Neural cell (in vitro differentiated cells): ENCODE data around the gene CBR4. TPM values are rescaled to one million over a fixed set of nuclear protein-coding genes. Genes with fewer than 3 reads are reported as not detected.

Experiments
- H2AFZ ChIP-seq: fragments of 200-600, 300-800 bp; sonication (generic), shearing (Covaris generic); 2 replicates; pipeline ENCODE4 v1.6.0; 2014; ENCODE audit warnings: low read depth, mild to moderate bottlenecking, antibody characterized with exemption, low read length, moderate library complexity
- H3F3A ChIP-seq: fragments of 200-600 bp; shearing (Covaris generic); 2 replicates; pipeline ENCODE4 v1.6.1; 2016; ENCODE audit warnings: mild to moderate bottlenecking, moderate library complexity, mixed read lengths, antibody characterized with exemption, low read length; ENCODE audit not compliant: insufficient read depth, poor library complexity, severe bottlenecking
- H3K27ac ChIP-seq: fragments of 200-600, 300-800 bp; sonication (generic), shearing (Covaris generic); 2 replicates; pipeline ENCODE4 v1.5.1; 2014; ENCODE audit warnings: mild to moderate bottlenecking, low read length, moderate library complexity
- H3K27me3 ChIP-seq: fragments of 300-800, 200-600 bp; sonication (generic), shearing (Covaris generic); 2 replicates; pipeline ENCODE4 v1.6.0; 2014; ENCODE audit warnings: mild to moderate bottlenecking, low read depth, low read length, moderate library complexity; ENCODE audit not compliant: insufficient read depth
- H3K36me3 ChIP-seq: fragments of 300-800, 200-600 bp; sonication (generic), shearing (Covaris generic); 2 replicates; pipeline ENCODE4 v1.5.1; 2014; ENCODE audit warnings: mild to moderate bottlenecking, antibody characterized with exemption, low read length, moderate library complexity; ENCODE audit not compliant: insufficient read depth
- H3K4me2 ChIP-seq: fragments of 300-800, 200-600 bp; sonication (generic), shearing (Covaris generic); 2 replicates; pipeline ENCODE4 v1.6.0; 2014; ENCODE audit warnings: mild to moderate bottlenecking, low read length
- H3K4me3 ChIP-seq: fragments of 300-800, 200-600 bp; sonication (generic), shearing (Covaris generic); 2 replicates; pipeline ENCODE4 v1.5.1; 2014; ENCODE audit warnings: mild to moderate bottlenecking, low read length, moderate library complexity
- H3K79me2 ChIP-seq: fragments of 200-600 bp; shearing (Covaris generic); replicated peaks from 2 replicates; pipeline ENCODE4 v1.6.0; 2014; ENCODE audit warnings: mild to moderate bottlenecking, low read length, moderate library complexity; ENCODE audit not compliant: insufficient read depth
- H3K9ac ChIP-seq: fragments of 300-800, 200-600 bp; sonication (generic), shearing (Covaris generic); 2 replicates; pipeline ENCODE4 v1.6.1; 2016; ENCODE audit warnings: mild to moderate bottlenecking, low read length, mixed read lengths
- H3K9me2 ChIP-seq: fragments of 200-600 bp; shearing (Covaris generic); 2 replicates; pipeline ENCODE4 v1.6.1; 2016; ENCODE audit warnings: mild to moderate bottlenecking, low read length, mixed read lengths; ENCODE audit not compliant: insufficient read depth
- H3K9me3 ChIP-seq: fragments of 200-600, 300-800 bp; sonication (generic), shearing (Covaris generic); 2 replicates; pipeline ENCODE4 v1.6.1; 2016; ENCODE audit warnings: mild to moderate bottlenecking, mixed run types, low read length, moderate library complexity, mixed read lengths
- H4K20me1 ChIP-seq: fragments of 200-600 bp; shearing (Covaris generic); 2 replicates; pipeline ENCODE4 v1.6.1; 2016; ENCODE audit warnings: mild to moderate bottlenecking, mixed run types; ENCODE audit not compliant: insufficient read depth
- CTCF ChIP-seq: fragments of 450-650 bp; IDR thresholded peaks from 2 replicates; pipeline ENCODE4 v1.5.1; 2014; ENCODE audit warnings: antibody characterized with exemption, mild to moderate bottlenecking, moderate library complexity; ENCODE audit not compliant: poor library complexity, severe bottlenecking
- EP300 ChIP-seq: fragments of 450-650 bp; conservative IDR thresholded peaks from 2 replicates; pipeline ENCODE4 v1.6.1; 2014; ENCODE audit warnings: antibody characterized with exemption, mild to moderate bottlenecking, moderate library complexity; ENCODE audit not compliant: poor library complexity, severe bottlenecking
- EZH2 ChIP-seq: fragments of 200-600, 300-800 bp; shearing (Covaris generic), sonication (generic); IDR thresholded peaks from 2 replicates; pipeline ENCODE4 v1.6.1; 2014; ENCODE audit warnings: antibody characterized with exemption, low read length, borderline replicate concordance, mild to moderate bottlenecking; ENCODE audit not compliant: insufficient read depth, poor library complexity, severe bottlenecking
- MXI1 ChIP-seq: fragments of 450-650 bp; conservative IDR thresholded peaks from 2 replicates; pipeline ENCODE4 v1.6.1; 2014; ENCODE audit warnings: antibody characterized with exemption, mild to moderate bottlenecking; ENCODE audit not compliant: poor library complexity, severe bottlenecking
- POLR2AphosphoS5 ChIP-seq: IDR thresholded peaks from 2 replicates; pipeline ENCODE4 v1.6.1; 2012
- RAD21 ChIP-seq: fragments of 450-650 bp; conservative IDR thresholded peaks from 2 replicates; pipeline ENCODE4 v1.6.1; 2014; ENCODE audit warnings: antibody characterized with exemption, mild to moderate bottlenecking, moderate library complexity
- SMC3 ChIP-seq: fragments of 450-650 bp; conservative IDR thresholded peaks from 2 replicates; pipeline ENCODE4 v1.6.1; 2014; ENCODE audit warnings: antibody characterized with exemption, mild to moderate bottlenecking, moderate library complexity; ENCODE audit not compliant: poor library complexity
- TAF1 ChIP-seq: IDR thresholded peaks from 2 replicates; pipeline ENCODE4 v1.6.1; 2012; ENCODE audit warnings: low read depth
- polyA plus RNA-seq: library from polyadenylated mRNA; depleted of rRNA; stranded (reverse); fragments of >200 nt; gene quantifications from 2 replicates; pipeline ENCODE4 v1.2.3, GENCODE V29; 2014
- TF ChIP-seq, protein P1 (sequence below): IDR thresholded peaks from 2 replicates; pipeline ENCODE4 v1.6.1; 2012; ENCODE audit warnings: borderline replicate concordance

CBR4 gene
- polyA plus RNA-seq, 1 donor from 2014 or later = 32.2 TPM

- TF ChIP-seq CTCF (no peak), MXI1 (no peak), SMC3 (no peak), EP300 (no peak), POLR2AphosphoS5 (no peak), TAF1 (no peak), RAD21 (no peak), EZH2 (no peak)
- TF ChIP-seq, protein P1, sequence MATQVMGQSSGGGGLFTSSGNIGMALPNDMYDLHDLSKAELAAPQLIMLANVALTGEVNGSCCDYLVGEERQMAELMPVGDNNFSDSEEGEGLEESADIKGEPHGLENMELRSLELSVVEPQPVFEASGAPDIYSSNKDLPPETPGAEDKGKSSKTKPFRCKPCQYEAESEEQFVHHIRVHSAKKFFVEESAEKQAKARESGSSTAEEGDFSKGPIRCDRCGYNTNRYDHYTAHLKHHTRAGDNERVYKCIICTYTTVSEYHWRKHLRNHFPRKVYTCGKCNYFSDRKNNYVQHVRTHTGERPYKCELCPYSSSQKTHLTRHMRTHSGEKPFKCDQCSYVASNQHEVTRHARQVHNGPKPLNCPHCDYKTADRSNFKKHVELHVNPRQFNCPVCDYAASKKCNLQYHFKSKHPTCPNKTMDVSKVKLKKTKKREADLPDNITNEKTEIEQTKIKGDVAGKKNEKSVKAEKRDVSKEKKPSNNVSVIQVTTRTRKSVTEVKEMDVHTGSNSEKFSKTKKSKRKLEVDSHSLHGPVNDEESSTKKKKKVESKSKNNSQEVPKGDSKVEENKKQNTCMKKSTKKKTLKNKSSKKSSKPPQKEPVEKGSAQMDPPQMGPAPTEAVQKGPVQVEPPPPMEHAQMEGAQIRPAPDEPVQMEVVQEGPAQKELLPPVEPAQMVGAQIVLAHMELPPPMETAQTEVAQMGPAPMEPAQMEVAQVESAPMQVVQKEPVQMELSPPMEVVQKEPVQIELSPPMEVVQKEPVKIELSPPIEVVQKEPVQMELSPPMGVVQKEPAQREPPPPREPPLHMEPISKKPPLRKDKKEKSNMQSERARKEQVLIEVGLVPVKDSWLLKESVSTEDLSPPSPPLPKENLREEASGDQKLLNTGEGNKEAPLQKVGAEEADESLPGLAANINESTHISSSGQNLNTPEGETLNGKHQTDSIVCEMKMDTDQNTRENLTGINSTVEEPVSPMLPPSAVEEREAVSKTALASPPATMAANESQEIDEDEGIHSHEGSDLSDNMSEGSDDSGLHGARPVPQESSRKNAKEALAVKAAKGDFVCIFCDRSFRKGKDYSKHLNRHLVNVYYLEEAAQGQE = no peak
- no peaks in the 10 kb centered on the region for H3K9me3 ChIP-seq
- no peaks in the 10 kb centered on the region for H4K20me1 ChIP-seq
- no peak overlapping the region for H3K27ac ChIP-seq
- no peak overlapping the region for H3K9ac ChIP-seq
- H3K9me2 ChIP-seq = no peaks in the 10 kb centered on the region
- H2AFZ ChIP-seq = no peak overlapping the region
- H3K36me3 ChIP-seq = no peaks in the 10 kb centered on the region
- H3K27me3 ChIP-seq = no peaks in the 10 kb centered on the region
- no peak overlapping the region for H3K4me3 ChIP-seq
- no peak overlapping the region for H3K4me2 ChIP-seq
- H3K79me2 ChIP-seq = no peaks in the 10 kb centered on the region
- no peaks in the 10 kb centered on the region for H3F3A ChIP-seq
These were observed 29.3 kb upstream of the CBR4 start for GRCh38 chr4:169039251-169039954.

GRCh38 chr4:169037506-169037905, 27.5 kb upstream of the CBR4 start:
- no peaks in the 10 kb centered on the region for H3F3A ChIP-seq
- H3K27me3 ChIP-seq = no peaks in the 10 kb centered on the region
- H3K27ac ChIP-seq = no peak overlapping the region
- H4K20me1 ChIP-seq = no peaks in the 10 kb centered on the region
- TF ChIP-seq RAD21 (no peak), CTCF (no peak), POLR2AphosphoS5 (no peak), EP300 (no peak), TAF1 (no peak), SMC3 (no peak), MXI1 (no peak), EZH2 (no peak)
- TF ChIP-seq, protein P1 = no peak
- no peak overlapping the region for H3K4me3 ChIP-seq
- H3K9me2 ChIP-seq = no peaks in the 10 kb centered on the region
- no peaks in the 10 kb centered on the region for H3K79me2 ChIP-seq
- H3K36me3 ChIP-seq = no peaks in the 10 kb centered on the region
- H3K9me3 ChIP-seq = no peaks in the 10 kb centered on the region
- no peak overlapping the region for H3K4me2 ChIP-seq
- no peak overlapping the region for H2AFZ ChIP-seq
- no peak overlapping the region for H3K9ac ChIP-seq
